Stimulated activated naive CD4-positive, alpha-beta T cell (primary cell): Measurements from ENCODE around the gene HEPHL1.

Source experiments
- DNase-seq, 6 experiments: peaks; one replicate each; lab custom pipeline; 2025; lab: John Stamatoyannopoulos, UW

The HEPHL1 gene

GRCh38 chr11:94018721-94019120 lies 2.4 kb upstream of the HEPHL1 start:
- DNase-seq = no peak

GRCh38 chr11:94023856-94024255 lies 2.7 kb downstream of the HEPHL1 start:
- DNase-seq = no peak

GRCh38 chr11:94024547-94024946 lies 3.4 kb downstream of the HEPHL1 start:
- no peak for DNase-seq

- no peak for DNase-seq
Measured at GRCh38 chr11:94025690-94026394, 4.7 kb downstream of the HEPHL1 start.

- DNase-seq = no peak
Measured at GRCh38 chr11:94027210-94027609, 6.1 kb downstream of the HEPHL1 start.

- no peak for DNase-seq
Measured at GRCh38 chr11:94028436-94028835, 7.3 kb downstream of the HEPHL1 start.

GRCh38 chr11:94030059-94030458 lies 8.9 kb downstream of the HEPHL1 start:
- DNase-seq = no peak

GRCh38 chr11:94031625-94032024 lies 10.5 kb downstream of the HEPHL1 start:
- DNase-seq = no peak

- DNase-seq = no peak
Measured at GRCh38 chr11:94032066-94032465, 10.9 kb downstream of the HEPHL1 start.

- no peak for DNase-seq
Measured at GRCh38 chr11:94032725-94033124, 11.6 kb downstream of the HEPHL1 start.

- DNase-seq = no peak
Measured at GRCh38 chr11:94034207-94034606, 13.1 kb downstream of the HEPHL1 start.

GRCh38 chr11:94036096-94036495 lies 14.9 kb downstream of the HEPHL1 start:
- no peak for DNase-seq

- DNase-seq = no peak
Measured at GRCh38 chr11:94043241-94043640, 22.1 kb downstream of the HEPHL1 start.

- no peak for DNase-seq
Measured at GRCh38 chr11:94046796-94047195, 25.6 kb downstream of the HEPHL1 start.

- no peak for DNase-seq
Measured at GRCh38 chr11:94048032-94048709, 27.0 kb downstream of the HEPHL1 start.

- DNase-seq = no peak
Measured at GRCh38 chr11:94049351-94049750, 28.2 kb downstream of the HEPHL1 start.

- DNase-seq = no peak
Measured at GRCh38 chr11:94058630-94059029, 37.5 kb downstream of the HEPHL1 start.

GRCh38 chr11:94059065-94059464 lies 37.9 kb downstream of the HEPHL1 start:
- no peak for DNase-seq

GRCh38 chr11:94060401-94060800 lies 39.2 kb downstream of the HEPHL1 start:
- DNase-seq = no peak

GRCh38 chr11:94062360-94062759 lies 41.2 kb downstream of the HEPHL1 start:
- DNase-seq = no peak

GRCh38 chr11:94066901-94067429 lies 45.8 kb downstream of the HEPHL1 start:
- DNase-seq = no peak

- DNase-seq = no peak
Measured at GRCh38 chr11:94068764-94069163, 47.6 kb downstream of the HEPHL1 start.

- no peak for DNase-seq
Measured at GRCh38 chr11:94077552-94078293, 56.6 kb downstream of the HEPHL1 start.
